ENCODE data around the gene ATG4B. TPM values are rescaled to one million over a fixed set of nuclear protein-coding genes. Genes with fewer than 3 reads are reported as not detected.

ATG4B gene
- total RNA-seq, 1 donor from 2014 or later, result 117 TPM

DNA sequence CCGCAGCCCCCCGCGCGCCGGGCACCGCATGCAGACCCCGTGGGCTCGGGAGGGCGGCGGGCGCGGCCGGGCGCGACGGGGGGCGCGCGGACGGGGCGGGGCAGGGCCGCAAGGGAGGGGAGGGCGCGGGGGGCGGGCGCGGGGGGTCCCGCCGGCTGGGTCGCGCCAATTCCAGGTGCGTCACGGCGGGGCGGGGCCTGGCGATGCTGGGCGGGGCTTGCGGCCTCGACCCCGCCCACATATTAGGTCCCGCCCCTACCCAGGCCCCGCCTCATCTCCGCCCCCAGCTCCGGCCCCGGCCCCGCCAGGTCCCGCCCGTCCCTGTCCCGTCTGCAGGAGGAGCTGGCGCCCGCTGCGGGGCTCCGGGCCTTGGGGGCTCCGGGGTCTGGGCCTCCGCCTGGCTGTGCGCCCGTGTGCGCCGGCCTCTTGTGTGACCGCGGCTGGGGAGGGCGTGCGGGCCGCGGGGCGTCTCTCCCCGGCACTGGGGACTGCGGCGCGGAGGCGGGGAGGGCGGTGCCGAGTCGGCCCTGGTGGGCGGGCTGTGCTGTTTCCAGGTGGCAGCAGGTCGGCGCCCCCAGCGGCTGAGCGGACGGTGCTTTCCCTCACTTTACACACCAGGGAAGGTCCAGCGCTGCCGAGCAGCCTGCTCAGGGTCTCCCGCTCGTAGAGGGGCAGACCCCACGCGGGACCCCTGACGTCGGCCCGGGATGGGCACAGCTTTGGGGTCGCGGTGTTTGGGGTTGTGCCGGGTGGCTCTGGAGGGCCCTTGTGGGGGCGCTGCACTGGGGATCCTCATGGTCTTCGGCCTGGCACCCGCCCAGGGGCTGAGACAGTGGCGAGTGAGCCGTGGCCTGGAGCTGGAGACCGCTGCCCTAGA lies 64.9 kb downstream of the ATG4B start:
- peaks cover 11% of the 10 kb centered on the region for H3K9me3 Mint-ChIP-seq
- H3K27me3 Mint-ChIP-seq (ENCODE audit: low read depth), result no peaks in the 10 kb centered on the region
- peak overlapping the region; percentile 59 for H3K27ac Mint-ChIP-seq
- H3K36me3 Mint-ChIP-seq (ENCODE audit: low read depth), result peaks cover 47% of the 10 kb centered on the region
- H3K4me1 Mint-ChIP-seq (ENCODE audit: low read depth), result peaks cover 13% of the 10 kb centered on the region
- peak; percentile 81 for DNase-seq (ENCODE audit: low spot score)
- intact Hi-C loops (cut with micrococcal nuclease), result loop anchor here (1.0 to 5.0 kb wide), 4 partner anchors 16 to 345 kb away; partner anchors contain the start of genes D2HGDH, DTYMK and FARP2
- peak overlapping the region; percentile 81 for H3K4me3 Mint-ChIP-seq (ENCODE audit: low read depth)

DNA sequence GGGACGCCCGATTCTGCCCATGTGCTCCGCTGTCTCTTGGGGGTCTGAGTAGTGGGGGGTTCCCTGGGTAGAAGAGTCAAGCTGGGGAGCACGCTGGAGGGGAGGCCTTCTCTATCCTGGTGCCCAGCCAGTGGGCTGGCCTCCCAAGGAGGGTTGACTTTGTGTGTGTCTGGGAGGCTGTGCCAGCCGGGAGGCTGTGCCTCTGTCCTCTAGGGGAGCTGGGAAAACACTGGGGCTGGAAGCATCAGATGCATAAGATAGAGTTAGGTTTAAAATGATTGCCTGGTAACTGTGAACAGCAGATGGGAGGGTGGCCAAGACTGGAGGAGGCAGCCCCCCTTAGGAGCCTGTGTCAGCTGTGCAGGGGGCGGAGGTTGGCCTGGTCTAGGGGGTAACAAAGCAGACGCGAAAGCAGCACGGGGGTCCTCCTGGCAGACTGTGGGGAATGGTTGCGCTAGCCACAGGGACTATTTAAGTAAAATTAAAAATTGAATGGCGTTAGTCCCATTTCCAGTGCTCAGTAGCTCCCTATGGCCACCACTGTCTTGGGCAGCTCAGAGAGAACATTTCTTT lies 65.6 kb downstream of the ATG4B start:
- Mint-ChIP-seq H3K4me3 (ENCODE audit: low read depth) (peak overlapping the region; percentile 81), H3K27ac (peak overlapping the region; percentile 59), H3K36me3 (ENCODE audit: low read depth) (peaks cover 54% of the 10 kb centered on the region), H3K4me1 (ENCODE audit: low read depth) (peaks cover 13% of the 10 kb centered on the region), H3K27me3 (ENCODE audit: low read depth) (no peaks in the 10 kb centered on the region), H3K9me3 (peaks cover 11% of the 10 kb centered on the region)
- intact Hi-C loops (cut with micrococcal nuclease), result loop anchor here (5.0 kb wide), 1 partner anchor 346 kb away; the partner anchor contains the start of gene FARP2
- DNase-seq (ENCODE audit: low spot score), result no peak

DNA sequence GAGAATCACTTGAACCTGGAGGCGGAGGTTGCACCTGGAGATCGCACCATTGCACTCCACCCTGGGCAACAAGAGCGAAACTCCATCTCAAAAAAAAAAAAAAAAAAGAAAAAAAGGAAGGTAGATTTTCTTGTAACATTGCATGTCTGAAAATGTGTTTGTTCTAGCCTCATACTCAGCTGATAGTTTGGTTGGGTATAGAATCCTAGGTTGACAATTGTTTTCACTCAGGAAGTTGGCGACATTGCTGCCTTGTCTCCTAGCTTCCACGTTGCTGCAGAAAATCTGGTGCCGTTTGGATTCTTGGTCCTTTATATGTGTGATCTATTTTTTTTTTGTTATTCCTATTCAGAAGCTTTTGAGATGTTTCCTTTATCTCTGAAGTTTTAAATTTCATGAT lies 69.0 kb downstream of the ATG4B start:
- Mint-ChIP-seq H3K4me3 (ENCODE audit: low read depth) (no peak overlapping the region), H3K4me1 (ENCODE audit: low read depth) (peaks cover 6% of the 10 kb centered on the region), H3K27ac (no peak overlapping the region), H3K36me3 (ENCODE audit: low read depth) (peaks cover 71% of the 10 kb centered on the region), H3K9me3 (peaks cover 11% of the 10 kb centered on the region), H3K27me3 (ENCODE audit: low read depth) (no peaks in the 10 kb centered on the region)
- no peak for DNase-seq (ENCODE audit: low spot score)
- intact Hi-C loops (cut with micrococcal nuclease), result no loop called here

DNA sequence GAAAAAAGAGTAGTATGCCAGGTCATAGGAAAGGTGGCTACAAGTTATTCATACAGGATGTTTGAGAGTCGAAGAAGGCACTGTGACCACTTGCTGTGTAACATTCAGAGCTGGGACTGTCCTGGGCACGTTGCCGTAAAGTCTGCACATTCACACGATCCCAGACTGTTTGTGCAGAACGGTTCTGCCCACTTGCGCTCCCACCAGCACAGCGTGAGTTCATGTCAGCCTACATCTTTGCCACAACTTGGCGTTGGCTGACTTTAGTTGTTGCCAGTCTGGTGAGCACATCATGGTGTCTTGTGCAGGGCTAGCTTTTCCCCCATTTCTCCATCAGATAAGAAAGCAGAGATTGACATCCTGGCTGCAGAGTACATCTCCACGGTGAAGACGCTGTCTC lies 71.4 kb downstream of the ATG4B start:
- no peak overlapping the region for H3K27ac Mint-ChIP-seq
- intact Hi-C loops (cut with micrococcal nuclease), result no loop called here
- no peaks in the 10 kb centered on the region for H3K27me3 Mint-ChIP-seq (ENCODE audit: low read depth)
- no peak for DNase-seq (ENCODE audit: low spot score)
- H3K36me3 Mint-ChIP-seq (ENCODE audit: low read depth), result peaks cover 79% of the 10 kb centered on the region
- no peak overlapping the region for H3K4me3 Mint-ChIP-seq (ENCODE audit: low read depth)
- peaks cover 11% of the 10 kb centered on the region for H3K9me3 Mint-ChIP-seq
- H3K4me1 Mint-ChIP-seq (ENCODE audit: low read depth), result no peaks in the 10 kb centered on the region

DNA sequence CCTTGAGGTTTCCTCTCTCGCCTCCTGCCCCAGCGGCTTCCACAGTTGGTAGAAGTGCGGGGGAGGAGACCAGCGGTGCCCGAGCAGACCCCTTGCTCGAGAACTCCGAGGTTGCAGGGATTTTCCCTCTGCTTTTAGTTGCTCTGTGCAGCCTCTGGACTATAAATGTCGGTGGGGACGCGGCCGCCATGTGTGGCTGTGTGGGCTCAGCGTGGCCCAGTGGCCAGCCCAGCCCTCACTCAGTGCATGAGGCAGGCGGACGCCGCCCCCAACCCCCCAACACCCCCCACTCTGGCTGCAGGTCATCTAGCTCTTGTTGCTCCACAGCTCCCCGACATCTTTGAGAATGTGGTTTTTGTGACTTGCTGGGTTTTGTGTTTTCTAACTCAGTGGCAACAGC lies 81.6 kb downstream of the ATG4B start:
- Mint-ChIP-seq H3K36me3 (ENCODE audit: low read depth) (peaks cover 67% of the 10 kb centered on the region), H3K27me3 (ENCODE audit: low read depth) (no peaks in the 10 kb centered on the region), H3K27ac (no peak overlapping the region), H3K4me1 (ENCODE audit: low read depth) (no peaks in the 10 kb centered on the region), H3K9me3 (peaks cover 7% of the 10 kb centered on the region), H3K4me3 (ENCODE audit: low read depth) (no peak overlapping the region)
- no peak for DNase-seq (ENCODE audit: low spot score)
- intact Hi-C loops (cut with micrococcal nuclease), result no loop called here

DNA sequence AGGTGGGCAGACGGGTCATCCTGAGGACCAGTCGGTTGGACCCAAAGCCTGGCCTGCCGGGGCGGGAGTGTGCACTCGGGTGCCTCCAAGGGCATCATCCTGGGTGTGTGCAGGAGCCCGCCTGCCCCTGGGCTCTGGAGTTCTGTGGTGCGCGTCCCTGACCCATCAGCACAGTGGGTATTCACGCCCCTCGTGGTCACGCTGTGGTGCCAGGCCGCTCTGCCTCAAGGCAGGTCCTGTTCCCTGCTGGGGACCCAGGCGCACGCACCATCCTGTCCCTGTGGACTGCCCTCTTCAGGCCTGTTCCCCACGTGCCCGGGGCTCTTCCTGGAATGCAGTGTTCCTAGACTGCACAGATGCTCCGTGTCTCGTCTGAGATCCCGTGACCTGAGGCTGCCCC lies 82.6 kb downstream of the ATG4B start:
- no peaks in the 10 kb centered on the region for H3K4me1 Mint-ChIP-seq (ENCODE audit: low read depth)

DNA sequence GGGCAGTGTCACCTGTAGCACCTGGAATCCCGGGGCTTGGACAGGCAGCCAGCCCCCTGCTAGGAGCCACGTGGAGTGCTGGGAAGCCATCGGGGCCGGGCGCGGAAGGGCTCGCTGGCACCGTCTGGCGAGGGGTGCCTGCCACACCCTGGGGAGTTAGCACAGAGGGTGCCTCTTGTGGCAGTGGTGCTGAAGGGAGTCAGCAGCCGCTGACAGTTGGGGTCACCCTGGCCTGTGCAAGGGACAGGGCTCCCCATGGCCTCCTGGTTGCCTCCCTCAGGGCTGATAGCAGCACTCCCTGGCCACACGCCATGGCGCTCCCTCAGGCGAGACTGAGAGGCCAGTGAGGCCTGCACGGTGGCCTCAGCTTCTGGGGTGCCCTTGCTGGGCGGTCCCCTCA lies 83.1 kb downstream of the ATG4B start:
- no peak for DNase-seq (ENCODE audit: low spot score)
- no peaks in the 10 kb centered on the region for H3K27me3 Mint-ChIP-seq (ENCODE audit: low read depth)
- intact Hi-C loops (cut with micrococcal nuclease), result no loop called here
- H3K4me1 Mint-ChIP-seq (ENCODE audit: low read depth), result no peaks in the 10 kb centered on the region
- peaks cover 62% of the 10 kb centered on the region for H3K36me3 Mint-ChIP-seq (ENCODE audit: low read depth)
- H3K4me3 Mint-ChIP-seq (ENCODE audit: low read depth), result no peak overlapping the region
- H3K27ac Mint-ChIP-seq, result no peak overlapping the region
- H3K9me3 Mint-ChIP-seq, result peaks cover 7% of the 10 kb centered on the region

More for the DNA sequence above, 82.6 kb downstream of the ATG4B start:
- Mint-ChIP-seq H3K4me3 (ENCODE audit: low read depth) (no peak overlapping the region), H3K27ac (no peak overlapping the region), H3K36me3 (ENCODE audit: low read depth) (peaks cover 61% of the 10 kb centered on the region), H3K27me3 (ENCODE audit: low read depth) (no peaks in the 10 kb centered on the region), H3K9me3 (peaks cover 7% of the 10 kb centered on the region)
- intact Hi-C loops (cut with micrococcal nuclease), result no loop called here
- DNase-seq (ENCODE audit: low spot score), result no peak

DNA sequence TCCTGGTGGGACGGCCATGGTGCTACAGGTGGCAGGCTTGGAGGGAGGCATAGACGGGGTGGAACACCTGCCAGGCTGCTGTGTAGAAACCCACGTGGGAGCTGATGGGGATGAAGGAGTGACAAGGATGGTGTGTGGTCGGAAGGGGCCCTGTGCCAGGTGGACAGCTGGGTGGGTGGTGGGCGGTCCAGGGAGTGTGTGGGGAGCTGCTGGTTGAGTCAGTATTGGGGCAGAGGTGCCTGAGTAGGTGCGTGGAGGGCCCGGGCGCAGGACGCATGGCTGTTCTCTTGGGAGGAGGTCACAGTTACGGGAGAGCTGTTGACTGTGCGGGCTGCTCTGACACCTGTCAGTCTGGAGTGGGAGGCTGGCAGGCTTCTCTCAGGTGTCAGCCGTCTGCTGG lies 84.4 kb downstream of the ATG4B start:
- Mint-ChIP-seq H3K27ac (no peak overlapping the region), H3K27me3 (ENCODE audit: low read depth) (no peaks in the 10 kb centered on the region), H3K9me3 (peaks cover 7% of the 10 kb centered on the region), H3K4me1 (ENCODE audit: low read depth) (no peaks in the 10 kb centered on the region), H3K4me3 (ENCODE audit: low read depth) (no peak overlapping the region), H3K36me3 (ENCODE audit: low read depth) (peaks cover 54% of the 10 kb centered on the region)
- no peak for DNase-seq (ENCODE audit: low spot score)
- intact Hi-C loops (cut with micrococcal nuclease), result no loop called here

DNA sequence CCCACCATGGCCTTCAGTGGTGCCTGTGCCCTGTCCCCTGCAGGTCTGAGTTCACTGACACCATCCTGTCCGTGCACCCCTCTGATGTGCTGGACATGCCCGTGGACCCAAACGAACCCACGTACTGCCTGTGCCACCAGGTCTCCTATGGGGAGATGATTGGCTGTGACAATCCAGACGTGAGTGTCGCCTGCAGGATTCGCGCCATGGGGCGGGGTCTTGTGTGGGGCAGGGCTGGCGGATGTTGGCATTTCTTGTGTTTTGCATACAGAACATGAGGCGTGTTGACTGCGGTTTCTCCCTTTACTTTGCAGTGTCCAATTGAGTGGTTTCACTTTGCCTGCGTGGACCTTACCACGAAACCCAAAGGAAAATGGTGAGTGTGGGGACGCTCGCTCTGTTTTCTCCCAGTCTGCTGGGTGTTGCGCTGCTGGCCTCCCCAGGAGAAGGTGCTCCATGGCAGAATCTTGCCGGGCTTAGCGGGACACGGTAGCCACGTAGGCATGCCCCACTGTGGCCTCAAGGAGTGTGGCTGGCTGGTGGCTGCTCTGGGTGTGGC lies 85.5 kb downstream of the ATG4B start:
- no peaks in the 10 kb centered on the region for H3K4me1 Mint-ChIP-seq (ENCODE audit: low read depth)
- no peak overlapping the region for H3K27ac Mint-ChIP-seq
- H3K27me3 Mint-ChIP-seq (ENCODE audit: low read depth), result no peaks in the 10 kb centered on the region
- peaks cover 49% of the 10 kb centered on the region for H3K36me3 Mint-ChIP-seq (ENCODE audit: low read depth)
- intact Hi-C loops (cut with micrococcal nuclease), result no loop called here
- H3K9me3 Mint-ChIP-seq, result peaks cover 7% of the 10 kb centered on the region
- no peak for DNase-seq (ENCODE audit: low spot score)
- H3K4me3 Mint-ChIP-seq (ENCODE audit: low read depth), result no peak overlapping the region

Other genes with a start within 250 kb of the ATG4B start
- gene STK25, start 129.1 kb upstream of the ATG4B start, total RNA-seq, result 116 and 122 TPM in 2 replicates
- gene BOK, start 78.9 kb upstream of the ATG4B start, total RNA-seq, result 0.16 and 0.27 TPM in 2 replicates
- 48.7 and 53.3 TPM in 2 replicates for gene THAP4, start 535 bp upstream of the ATG4B start, total RNA-seq
- 95.9 and 98.2 TPM in 2 replicates for gene DTYMK, start 49.1 kb downstream of the ATG4B start, total RNA-seq
- gene ING5, start 64.3 kb downstream of the ATG4B start, total RNA-seq, result 49.4 and 56.4 TPM in 2 replicates
- gene D2HGDH, start 96.9 kb downstream of the ATG4B start, total RNA-seq, result 36.5 and 39.9 TPM in 2 replicates
- gene GAL3ST2, start 139.1 kb downstream of the ATG4B start, total RNA-seq, result 1.3 and 1.9 TPM in 2 replicates
- gene NEU4, start 171.5 kb downstream of the ATG4B start, total RNA-seq, result 3.2 and 3.9 TPM in 2 replicates
- 42.0 and 44.7 TPM in 2 replicates for gene PDCD1, start 221.2 kb downstream of the ATG4B start, total RNA-seq
- 0.09 and 0.30 TPM in 2 replicates for gene RTP5, start 232.0 kb downstream of the ATG4B start, total RNA-seq